Natural killer cell (primary cell): Measurements from ENCODE around the gene PARVB. TPM values are rescaled to one million over a fixed set of nuclear protein-coding genes. Genes with fewer than 3 reads are reported as not detected.

Experiments used
- ATAC-seq, 3 donors: fragments of 150-1000 bp in 2 of 3; fragments of 200-7000 bp in 1 of 3; cut with Tn5 transposase; 1 replicate in 1 of 3; 2 replicates in 2 of 3; pipeline ENCODE4 v1.10.0; 2021; ENCODE audit warnings: mild to moderate bottlenecking in 2 of 3, moderate library complexity in 2 of 3
- DNase-seq, 2 donors: peaks; one replicate each; pipeline versions ENCODE4 v3.0.0 to v3.0.0-alpha.2; 2013 to 2021; ENCODE audit warnings: mixed read lengths in 1 of 2
- H3K27ac ChIP-seq: one replicate; pipeline ENCODE4 v1.5.1; 2013; ENCODE audit warnings: mild to moderate bottlenecking, low read length
- H3K27me3 ChIP-seq: one replicate; pipeline ENCODE4 v1.6.1; 2013; ENCODE audit warnings: low read length; ENCODE audit not compliant: control insufficient read depth, insufficient read depth
- H3K36me3 ChIP-seq: one replicate; pipeline ENCODE4 v1.6.1; 2013; ENCODE audit warnings: low read length; ENCODE audit not compliant: control insufficient read depth, insufficient read depth
- H3K4me1 ChIP-seq: one replicate; pipeline ENCODE4 v1.6.1; 2013; ENCODE audit warnings: low read length; ENCODE audit not compliant: control insufficient read depth, insufficient read depth
- H3K4me3 ChIP-seq: one replicate; pipeline ENCODE4 v1.5.1; 2013; ENCODE audit warnings: low read length
- H3K9me3 ChIP-seq: one replicate; pipeline ENCODE4 v1.6.1; 2013; ENCODE audit warnings: low read length; ENCODE audit not compliant: control insufficient read depth, insufficient read depth
- H3K27ac Mint-ChIP-seq, 2 donors: one replicate each; pipeline ENCODE4 v1.8.0; 2022; ENCODE audit warnings: mild to moderate bottlenecking in 2 of 2, mixed read lengths in 2 of 2, moderate library complexity in 1 of 2
- H3K27me3 Mint-ChIP-seq, 2 donors: one replicate each; pipeline ENCODE4 v1.8.0; 2022; ENCODE audit warnings: low read depth in 2 of 2, mixed read lengths in 2 of 2
- H3K36me3 Mint-ChIP-seq: one replicate; pipeline ENCODE4 v1.8.0; 2022; ENCODE audit warnings: mixed read lengths
- H3K4me1 Mint-ChIP-seq, 2 donors: one replicate each; pipeline ENCODE4 v1.8.0; 2022; ENCODE audit warnings: mixed read lengths in 2 of 2
- H3K4me3 Mint-ChIP-seq: one replicate; pipeline ENCODE4 v1.8.0; 2022; ENCODE audit warnings: mild to moderate bottlenecking, moderate library complexity, mixed read lengths
- H3K9me3 Mint-ChIP-seq, 2 donors: one replicate each; pipeline ENCODE4 v1.8.0; 2022; ENCODE audit warnings: mixed read lengths in 2 of 2
- WGBS: methylation state at CpG from one replicate; pipeline ENCODE4 v1.1.7; 2013; ENCODE audit warnings: missing lambda C conversion rate; ENCODE audit not compliant: insufficient coverage; 5-methylcytosine and 5-hydroxymethylcytosine counted together
- intact Hi-C: fragments of 100-400 bp; cut with micrococcal nuclease; formaldehyde crosslinking; loops from one replicate; pipeline ENCODE4 v1.14.2; 2022
- total RNA-seq, 4 donors: library from RNA; stranded (reverse); fragments of 120-200 nt in 1 of 4; gene quantifications; one replicate each; pipeline versions ENCODE4 v1.2.3 to v1.2.4, GENCODE V29; 2013 to 2022
- TF ChIP-seq, protein P1 (sequence below): fragments of 200-600 bp; IDR thresholded peaks from one replicate; pipeline ENCODE4 v1.8.0; 2022; ENCODE audit warnings: antibody characterized with exemption

Gene PARVB
- total RNA-seq, 3 donors from 2014 or later (not counting 1 experiment from before 2014, with no cell fraction given) = 2.9 to 12.5 (median 8.1) TPM

DNA sequence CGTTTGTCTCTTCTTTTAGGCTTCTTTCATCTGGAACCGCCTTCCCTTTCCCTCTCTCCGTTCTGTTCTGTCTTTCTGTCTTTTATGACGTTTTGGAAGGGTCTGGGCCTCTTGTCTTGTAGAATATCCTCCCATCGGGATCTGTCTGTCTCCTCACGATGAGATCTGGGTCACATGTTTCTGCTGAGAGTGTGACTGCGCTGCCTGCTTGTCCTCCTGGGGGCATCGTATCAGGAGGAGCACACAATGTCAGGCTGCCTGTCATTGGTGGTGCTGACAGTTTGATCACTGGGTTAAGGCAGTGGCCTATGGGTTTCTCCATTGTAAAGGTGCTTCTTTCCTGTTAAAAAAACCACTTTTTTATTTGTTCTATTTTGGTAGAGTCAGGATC is 96.2 kb downstream of the PARVB start:
- intact Hi-C loops = no loop called here
- WGBS = 97% methylated on average over 8 of the region's 8 CpGs
- no peak overlapping the region for H3K27ac Mint-ChIP-seq

DNA sequence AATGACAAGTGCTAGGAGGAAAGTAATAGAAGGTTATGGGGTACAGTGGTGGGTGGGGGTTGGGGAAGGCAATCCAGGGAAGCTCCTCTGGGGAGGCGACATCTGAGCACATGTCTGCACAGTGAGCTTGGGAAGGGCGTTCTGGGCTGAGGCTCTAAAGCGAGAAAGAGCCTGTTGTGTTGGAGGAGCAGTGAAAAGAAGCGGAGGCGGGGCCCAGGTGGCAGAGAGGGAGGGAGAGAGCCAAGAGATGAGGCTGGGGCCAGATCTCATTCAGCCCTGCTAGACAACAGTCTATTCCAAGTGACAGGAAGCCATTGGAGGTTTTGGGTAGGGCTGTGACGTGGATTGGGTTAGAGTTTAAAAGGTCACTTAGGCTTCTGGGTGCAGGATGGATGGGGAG is 101.3 kb downstream of the PARVB start:
- Histone ChIP-seq H3K9me3 (peaks cover 8% of the 10 kb centered on the region), H3K27ac (no peak overlapping the region), H3K4me1 (no peaks in the 10 kb centered on the region), H3K4me3 (no peak overlapping the region), H3K36me3 (no peaks in the 10 kb centered on the region), H3K27me3 (no peaks in the 10 kb centered on the region)
- peaks cover 0 to 6% of the 10 kb centered on the region in 2 donors for H3K4me1 Mint-ChIP-seq
- intact Hi-C loops = no loop called here
- no peaks in the 10 kb centered on the region for H3K27me3 Mint-ChIP-seq
- H3K4me3 Mint-ChIP-seq = no peak overlapping the region
- peaks cover 2 to 4% of the 10 kb centered on the region in 2 donors for H3K9me3 Mint-ChIP-seq
- no peak overlapping the region for H3K27ac Mint-ChIP-seq
- no peak for DNase-seq
- peaks cover 11% of the 10 kb centered on the region for H3K36me3 Mint-ChIP-seq
- ATAC-seq = no peak
- TF ChIP-seq, protein P1, sequence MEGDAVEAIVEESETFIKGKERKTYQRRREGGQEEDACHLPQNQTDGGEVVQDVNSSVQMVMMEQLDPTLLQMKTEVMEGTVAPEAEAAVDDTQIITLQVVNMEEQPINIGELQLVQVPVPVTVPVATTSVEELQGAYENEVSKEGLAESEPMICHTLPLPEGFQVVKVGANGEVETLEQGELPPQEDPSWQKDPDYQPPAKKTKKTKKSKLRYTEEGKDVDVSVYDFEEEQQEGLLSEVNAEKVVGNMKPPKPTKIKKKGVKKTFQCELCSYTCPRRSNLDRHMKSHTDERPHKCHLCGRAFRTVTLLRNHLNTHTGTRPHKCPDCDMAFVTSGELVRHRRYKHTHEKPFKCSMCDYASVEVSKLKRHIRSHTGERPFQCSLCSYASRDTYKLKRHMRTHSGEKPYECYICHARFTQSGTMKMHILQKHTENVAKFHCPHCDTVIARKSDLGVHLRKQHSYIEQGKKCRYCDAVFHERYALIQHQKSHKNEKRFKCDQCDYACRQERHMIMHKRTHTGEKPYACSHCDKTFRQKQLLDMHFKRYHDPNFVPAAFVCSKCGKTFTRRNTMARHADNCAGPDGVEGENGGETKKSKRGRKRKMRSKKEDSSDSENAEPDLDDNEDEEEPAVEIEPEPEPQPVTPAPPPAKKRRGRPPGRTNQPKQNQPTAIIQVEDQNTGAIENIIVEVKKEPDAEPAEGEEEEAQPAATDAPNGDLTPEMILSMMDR = no peak
- WGBS = 95% methylated on average over 6 of the region's 6 CpGs

More for the DNA sequence above, 96.2 kb downstream of the PARVB start:
- Histone ChIP-seq H3K9me3 (no peaks in the 10 kb centered on the region), H3K27ac (no peak overlapping the region), H3K27me3 (no peaks in the 10 kb centered on the region), H3K4me3 (no peak overlapping the region), H3K4me1 (no peaks in the 10 kb centered on the region), H3K36me3 (no peaks in the 10 kb centered on the region)
- no peaks in the 10 kb centered on the region for H3K27me3 Mint-ChIP-seq
- no peak overlapping the region for H3K4me3 Mint-ChIP-seq
- no peak for ATAC-seq
- no peak for DNase-seq
- H3K36me3 Mint-ChIP-seq = no peaks in the 10 kb centered on the region
- no peaks in the 10 kb centered on the region for H3K9me3 Mint-ChIP-seq
- H3K4me1 Mint-ChIP-seq = no peaks in the 10 kb centered on the region
- TF ChIP-seq, protein P1 = no peak

DNA sequence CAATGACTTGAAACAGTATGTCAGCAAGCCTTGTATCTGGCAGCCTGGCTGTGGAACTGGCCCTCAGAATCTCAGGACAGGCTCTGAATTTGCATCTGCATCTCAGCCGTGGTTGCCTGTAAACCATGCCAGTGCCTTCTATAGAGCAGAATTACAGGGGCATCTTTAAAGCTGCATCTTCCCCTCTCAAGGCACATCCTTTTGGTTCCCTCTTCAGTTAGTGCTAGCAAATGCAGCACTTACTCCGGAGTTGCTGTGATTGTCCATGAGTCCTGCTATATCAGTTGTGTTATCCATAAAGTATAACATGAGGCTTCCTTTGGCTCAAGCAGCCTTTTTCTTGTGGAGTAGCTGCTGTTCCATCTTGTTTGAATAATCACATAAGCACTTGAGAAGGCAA is 102.7 kb downstream of the PARVB start:
- Histone ChIP-seq H3K4me3 (no peak overlapping the region), H3K36me3 (no peaks in the 10 kb centered on the region), H3K4me1 (no peaks in the 10 kb centered on the region), H3K9me3 (peaks cover 8% of the 10 kb centered on the region), H3K27ac (no peak overlapping the region), H3K27me3 (no peaks in the 10 kb centered on the region)
- TF ChIP-seq, protein P1 = no peak
- intact Hi-C loops = no loop called here
- 94% methylated on average over 2 of the region's 2 CpGs for WGBS
- peaks cover 0 to 6% of the 10 kb centered on the region in 2 donors for H3K4me1 Mint-ChIP-seq
- H3K36me3 Mint-ChIP-seq = peaks cover 11% of the 10 kb centered on the region
- H3K27ac Mint-ChIP-seq = no peak overlapping the region
- DNase-seq (no peak), ATAC-seq (no peak)
- H3K4me3 Mint-ChIP-seq = no peak overlapping the region
- peaks cover 2 to 4% of the 10 kb centered on the region in 2 donors for H3K9me3 Mint-ChIP-seq
- no peaks in the 10 kb centered on the region for H3K27me3 Mint-ChIP-seq

DNA sequence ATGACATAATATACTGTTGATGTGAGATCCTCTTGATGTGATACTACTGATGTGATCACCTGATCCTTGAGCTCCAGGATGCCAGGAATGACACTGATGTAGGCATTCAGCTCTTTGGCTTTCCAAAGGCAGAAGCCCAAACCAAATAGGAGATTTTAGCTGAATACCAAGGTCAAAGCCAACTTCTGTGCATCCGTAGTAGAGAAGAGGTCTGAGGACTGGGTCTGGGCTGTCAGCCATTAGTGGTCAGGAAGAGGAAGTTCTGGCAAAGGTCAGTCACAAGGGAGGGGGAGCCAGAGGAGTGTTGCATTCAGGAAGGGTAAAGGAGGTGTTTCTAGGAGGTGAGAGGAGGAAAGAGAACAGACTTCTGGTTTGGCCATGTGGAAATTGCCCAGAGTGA is 103.3 kb downstream of the PARVB start:
- no peaks in the 10 kb centered on the region for H3K36me3 ChIP-seq
- Mint-ChIP-seq H3K27me3 (no peaks in the 10 kb centered on the region), H3K4me1 (peaks cover 0 to 6% of the 10 kb centered on the region in 2 donors), H3K27ac (no peak overlapping the region), H3K9me3 (peaks cover 2 to 4% of the 10 kb centered on the region in 2 donors), H3K36me3 (peaks cover 11% of the 10 kb centered on the region), H3K4me3 (no peak overlapping the region)
- H3K9me3 ChIP-seq = peaks cover 8% of the 10 kb centered on the region
- TF ChIP-seq, protein P1 = no peak
- DNase-seq (no peak), ATAC-seq (no peak)
- no peak overlapping the region for H3K27ac ChIP-seq
- WGBS = 57% methylated on average over 1 of the region's 1 CpG
- intact Hi-C loops = no loop called here
- no peak overlapping the region for H3K4me3 ChIP-seq
- no peaks in the 10 kb centered on the region for H3K27me3 ChIP-seq
- H3K4me1 ChIP-seq = no peaks in the 10 kb centered on the region
